Measurements from ENCODE around the gene UNC13C.

UNC13C gene

GRCh38 chr15:54568381-54568780, 590.1 kb downstream of the UNC13C start:
- DNase-seq (ENCODE audit: low read depth) = no peak

GRCh38 chr15:54571576-54571975, 593.3 kb downstream of the UNC13C start:
- no peak for DNase-seq (ENCODE audit: low read depth)

GRCh38 chr15:54575586-54575985, 597.3 kb downstream of the UNC13C start:
- DNase-seq (ENCODE audit: low read depth) = no peak

- DNase-seq (ENCODE audit: low read depth) = no peak
Observed at GRCh38 chr15:54576298-54576935, 598.2 kb downstream of the UNC13C start.

- DNase-seq (ENCODE audit: low read depth) = no peak
Observed at GRCh38 chr15:54577476-54578250, 599.4 kb downstream of the UNC13C start.

GRCh38 chr15:54579855-54580254, 601.6 kb downstream of the UNC13C start:
- no peak for DNase-seq (ENCODE audit: low read depth)

GRCh38 chr15:54580643-54581042, 602.4 kb downstream of the UNC13C start:
- DNase-seq (ENCODE audit: low read depth) = no peak

- no peak for DNase-seq (ENCODE audit: low read depth)
Observed at GRCh38 chr15:54582863-54583643, 604.8 kb downstream of the UNC13C start.

- DNase-seq (ENCODE audit: low read depth) = no peak
Observed at GRCh38 chr15:54585063-54585462, 606.8 kb downstream of the UNC13C start.

GRCh38 chr15:54594115-54594514, 615.9 kb downstream of the UNC13C start:
- no peak for DNase-seq (ENCODE audit: low read depth)

- DNase-seq (ENCODE audit: low read depth) = no peak
Observed at GRCh38 chr15:54599386-54599785, 621.1 kb downstream of the UNC13C start.

GRCh38 chr15:54605043-54605442, 626.8 kb downstream of the UNC13C start:
- no peak for DNase-seq (ENCODE audit: low read depth)

- DNase-seq (ENCODE audit: low read depth) = no peak
Observed at GRCh38 chr15:54605556-54605955, 627.3 kb downstream of the UNC13C start.

- no peak for DNase-seq (ENCODE audit: low read depth)
Observed at GRCh38 chr15:54608876-54609835, 630.9 kb downstream of the UNC13C start.

GRCh38 chr15:54618120-54618519, 639.9 kb downstream of the UNC13C start:
- DNase-seq (ENCODE audit: low read depth) = no peak

- no peak for DNase-seq (ENCODE audit: low read depth)
Observed at GRCh38 chr15:54619180-54619579, 640.9 kb downstream of the UNC13C start.

GRCh38 chr15:54620916-54621315, 642.7 kb downstream of the UNC13C start:
- DNase-seq (ENCODE audit: low read depth) = no peak

- DNase-seq (ENCODE audit: low read depth) = no peak
Observed at GRCh38 chr15:54636147-54636546, 657.9 kb downstream of the UNC13C start.

- DNase-seq (ENCODE audit: low read depth) = no peak
Observed at GRCh38 chr15:54638666-54639065, 660.4 kb downstream of the UNC13C start.

- no peak for DNase-seq (ENCODE audit: low read depth)
Observed at GRCh38 chr15:54640873-54641272, 662.6 kb downstream of the UNC13C start.

- DNase-seq (ENCODE audit: low read depth) = no peak
Observed at GRCh38 chr15:54644796-54645195, 666.6 kb downstream of the UNC13C start.

GRCh38 chr15:54659646-54660045, 681.4 kb downstream of the UNC13C start:
- DNase-seq (ENCODE audit: low read depth) = no peak
